ENCODE measurements around the gene ADGRV1. TPM values are rescaled to one million over a fixed set of nuclear protein-coding genes. Genes with fewer than 3 reads are reported as not detected.

Gene ADGRV1
- total and polyA plus RNA-seq, 2 donors, result 2.2 to 5.1 TPM

DNA sequence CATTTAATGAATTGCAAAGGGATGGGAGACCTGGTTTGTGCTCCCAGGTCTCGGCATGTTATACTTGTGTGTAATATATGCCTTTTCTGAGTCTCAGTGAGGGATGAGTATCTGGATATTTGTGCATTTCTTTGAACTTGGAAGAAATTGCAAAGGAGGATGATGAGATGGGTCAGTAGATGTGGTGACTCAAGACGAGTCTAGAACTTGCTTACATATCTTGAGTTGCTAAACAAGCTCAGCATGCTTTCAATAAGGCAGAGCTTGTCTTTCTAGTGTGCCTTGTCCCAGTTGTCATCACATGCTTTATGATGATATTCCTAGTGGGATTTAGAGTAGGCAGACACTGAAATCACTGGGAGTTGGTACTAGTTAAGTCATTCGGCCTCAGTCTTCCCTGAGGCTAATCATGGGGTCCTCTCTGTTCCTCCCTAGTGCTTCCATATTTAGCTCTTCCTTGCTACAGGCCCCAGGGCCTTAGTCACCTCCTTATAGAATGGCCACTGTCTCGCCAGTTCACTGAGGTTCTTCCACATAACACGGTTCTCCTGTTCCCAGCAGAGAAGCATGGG is 602.2 kb downstream of the ADGRV1 start:
- Histone ChIP-seq H3K4me3 (ENCODE audit: low read length in 2 of 2) (no peak overlapping the region), H3K36me3 (ENCODE audit: control insufficient read depth in 2 of 2, insufficient read depth in 2 of 2, low read length in 1 of 2) (no peaks in the 10 kb centered on the region), H3K9me3 (ENCODE audit: control insufficient read depth in 2 of 2, insufficient read depth in 1 of 2, low read length in 1 of 2) (no peaks in the 10 kb centered on the region), H3K4me1 (ENCODE audit: control insufficient read depth in 2 of 2, insufficient read depth in 2 of 2, low read length in 2 of 2) (peaks cover 0 to 8% of the 10 kb centered on the region in 2 donors), H3K27ac (ENCODE audit: low read depth in 1 of 2, low read length in 1 of 2) (no peak overlapping the region), H3K27me3 (ENCODE audit: control insufficient read depth in 2 of 2, insufficient read depth in 1 of 2, low read length in 1 of 2) (no peaks in the 10 kb centered on the region)
- 99% methylated on average over 5 of the region's 5 CpGs for whole genome bisulfite sequencing
- no peak for DNase-seq (ENCODE audit: low read depth in 6 of 9, low spot score in 9 of 9)

DNA sequence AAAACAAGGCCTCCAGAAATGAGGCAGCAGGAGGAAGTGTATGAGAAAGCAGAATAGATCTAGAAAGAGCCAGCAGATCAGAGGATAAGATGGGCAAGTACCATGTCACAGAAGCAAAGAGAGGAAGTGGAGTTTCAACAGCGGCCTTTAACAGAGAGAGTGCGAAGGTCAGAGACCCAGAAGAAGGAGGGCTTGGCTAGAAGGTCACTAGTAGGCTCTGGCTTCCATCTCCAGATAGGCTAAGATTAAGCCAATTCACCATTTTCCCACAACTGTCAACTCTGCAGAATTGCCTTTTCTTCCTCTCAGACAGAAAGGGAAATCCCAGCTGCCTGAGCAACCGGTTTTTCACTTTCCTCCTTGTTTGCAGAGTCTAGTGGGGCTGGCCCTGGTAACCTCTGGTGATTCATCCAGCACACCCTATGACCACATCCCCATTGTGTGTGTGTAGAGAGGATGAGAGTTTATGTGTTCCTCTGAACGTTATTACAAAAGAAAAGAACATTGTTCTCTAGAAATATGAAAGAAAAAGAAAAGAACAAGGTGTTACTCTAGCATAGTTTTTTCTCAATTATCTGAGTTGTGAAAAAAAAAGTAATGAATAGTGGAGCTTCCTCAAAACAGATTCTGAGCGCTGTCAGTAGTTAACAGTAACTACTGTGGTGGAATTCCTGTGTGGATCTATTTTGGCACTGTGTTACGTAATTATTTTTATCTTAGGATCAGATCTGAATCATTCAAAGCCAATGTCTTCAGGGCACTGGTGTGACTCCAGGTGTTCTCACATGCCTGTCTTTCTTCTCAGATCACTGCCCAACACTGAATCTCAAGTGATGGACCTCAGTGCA is 604.2 kb downstream of the ADGRV1 start:
- DNase-seq (ENCODE audit: low read depth in 6 of 9, low spot score in 9 of 9), result peak in 8 of 9 donors; percentile 0 to 57 (median 17)
- Histone ChIP-seq H3K9me3 (ENCODE audit: control insufficient read depth in 2 of 2, insufficient read depth in 1 of 2, low read length in 1 of 2) (no peaks in the 10 kb centered on the region), H3K27me3 (ENCODE audit: control insufficient read depth in 2 of 2, insufficient read depth in 1 of 2, low read length in 1 of 2) (no peaks in the 10 kb centered on the region), H3K27ac (ENCODE audit: low read depth in 1 of 2, low read length in 1 of 2) (peak overlapping the region; percentile 31 to 32), H3K4me1 (ENCODE audit: control insufficient read depth in 2 of 2, insufficient read depth in 2 of 2, low read length in 2 of 2) (peaks cover 0 to 8% of the 10 kb centered on the region in 2 donors), H3K4me3 (ENCODE audit: low read length in 2 of 2) (no peak overlapping the region), H3K36me3 (ENCODE audit: control insufficient read depth in 2 of 2, insufficient read depth in 2 of 2, low read length in 1 of 2) (no peaks in the 10 kb centered on the region)
- WGBS, result 57% methylated on average over 6 of the region's 6 CpGs

DNA sequence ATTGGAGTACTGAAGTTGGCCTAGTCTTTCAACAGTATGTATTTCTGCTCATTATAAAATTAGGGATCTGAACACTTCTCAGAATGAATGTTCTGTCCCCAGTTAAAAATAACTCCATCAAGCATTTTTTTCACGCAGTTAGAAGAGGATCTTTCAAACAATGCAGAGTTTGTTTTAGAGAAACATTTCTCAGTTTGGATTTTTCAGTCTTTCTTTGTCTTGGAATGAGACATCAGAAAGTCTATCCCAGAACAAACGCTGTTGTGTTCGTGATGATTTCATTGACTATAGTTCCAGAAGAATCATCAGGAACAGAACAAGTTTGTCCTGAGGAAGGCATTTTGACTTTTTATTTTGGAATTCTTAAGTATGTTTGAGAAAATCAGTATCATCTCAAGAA is 605.8 kb downstream of the ADGRV1 start:
- H3K27ac ChIP-seq (ENCODE audit: low read depth in 1 of 2, low read length in 1 of 2), result no peak overlapping the region
- no peak for DNase-seq (ENCODE audit: low read depth in 6 of 9, low spot score in 9 of 9)
- no peaks in the 10 kb centered on the region for H3K36me3 ChIP-seq (ENCODE audit: control insufficient read depth in 2 of 2, insufficient read depth in 2 of 2, low read length in 1 of 2)
- no peak overlapping the region for H3K4me3 ChIP-seq (ENCODE audit: low read length in 2 of 2)
- 98% methylated on average over 3 of the region's 3 CpGs for WGBS
- H3K4me1 ChIP-seq (ENCODE audit: control insufficient read depth in 2 of 2, insufficient read depth in 2 of 2, low read length in 2 of 2), result peaks cover 0 to 8% of the 10 kb centered on the region in 2 donors
- no peaks in the 10 kb centered on the region for H3K27me3 ChIP-seq (ENCODE audit: control insufficient read depth in 2 of 2, insufficient read depth in 1 of 2, low read length in 1 of 2)
- no peaks in the 10 kb centered on the region for H3K9me3 ChIP-seq (ENCODE audit: control insufficient read depth in 2 of 2, insufficient read depth in 1 of 2, low read length in 1 of 2)

DNA sequence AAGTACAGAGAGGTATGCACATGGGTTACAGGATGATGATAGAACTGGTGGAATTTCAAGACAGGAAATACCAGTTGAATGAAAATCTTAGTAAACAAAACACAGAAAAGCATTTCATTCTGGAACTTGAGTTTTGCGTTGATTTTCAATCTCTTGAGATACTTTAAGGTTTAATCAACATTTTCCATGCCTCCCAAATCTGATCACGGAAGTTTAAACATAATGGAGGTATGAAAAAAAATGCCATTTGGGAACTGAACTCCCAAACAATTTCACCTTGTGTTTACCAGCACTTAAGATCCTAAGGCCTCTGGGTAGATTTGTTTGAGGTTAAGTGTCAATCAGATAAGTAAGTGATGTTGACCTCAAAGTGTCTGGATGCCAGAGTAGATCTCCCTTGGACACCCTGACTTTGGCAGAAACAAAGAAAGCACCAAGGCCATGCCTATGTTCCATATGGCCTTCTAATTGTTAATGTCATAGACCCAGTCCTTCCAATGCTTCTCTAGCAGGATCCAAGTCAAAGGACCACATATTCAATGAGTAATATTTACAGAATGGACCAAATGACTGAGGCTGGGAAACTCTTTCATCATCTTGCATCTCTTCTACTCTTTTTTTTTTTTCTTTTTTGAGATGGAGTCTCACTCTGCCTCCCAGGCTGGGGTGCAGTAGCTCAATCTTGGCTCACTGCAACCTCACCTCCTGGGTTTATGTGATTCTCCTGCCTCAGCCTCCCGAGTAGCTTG is 607.6 kb downstream of the ADGRV1 start:
- Histone ChIP-seq H3K4me3 (ENCODE audit: low read length in 2 of 2) (no peak overlapping the region), H3K4me1 (ENCODE audit: control insufficient read depth in 2 of 2, insufficient read depth in 2 of 2, low read length in 2 of 2) (peaks cover 0 to 8% of the 10 kb centered on the region in 2 donors), H3K36me3 (ENCODE audit: control insufficient read depth in 2 of 2, insufficient read depth in 2 of 2, low read length in 1 of 2) (no peaks in the 10 kb centered on the region), H3K27ac (ENCODE audit: low read depth in 1 of 2, low read length in 1 of 2) (no peak overlapping the region), H3K27me3 (ENCODE audit: control insufficient read depth in 2 of 2, insufficient read depth in 1 of 2, low read length in 1 of 2) (no peaks in the 10 kb centered on the region), H3K9me3 (ENCODE audit: control insufficient read depth in 2 of 2, insufficient read depth in 1 of 2, low read length in 1 of 2) (no peaks in the 10 kb centered on the region)
- DNase-seq (ENCODE audit: low read depth in 6 of 9, low spot score in 9 of 9), result no peak
- WGBS, result 96% methylated on average over 3 of the region's 3 CpGs

DNA sequence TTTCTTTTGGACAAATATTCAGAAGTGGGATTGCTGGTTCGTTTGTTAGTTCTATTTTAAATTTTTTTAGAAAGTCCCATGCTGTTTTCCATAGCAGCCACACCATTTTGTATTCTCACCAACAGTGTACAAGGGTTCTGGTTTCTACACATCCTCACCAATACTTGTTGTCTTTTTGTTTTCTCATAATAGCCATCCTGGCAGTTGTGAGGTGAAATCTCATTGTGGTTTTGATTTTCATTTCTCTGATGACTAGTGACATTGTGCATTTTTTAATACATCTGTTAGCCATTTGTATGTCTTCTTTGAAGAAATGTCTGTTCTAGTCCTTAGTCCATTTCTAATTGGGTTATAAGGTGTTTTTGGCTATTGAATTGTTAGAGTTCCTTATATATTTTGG is 610.3 kb downstream of the ADGRV1 start:
- Histone ChIP-seq H3K27ac (ENCODE audit: low read depth in 1 of 2, low read length in 1 of 2) (no peak overlapping the region), H3K4me3 (ENCODE audit: low read length in 2 of 2) (no peak overlapping the region), H3K9me3 (ENCODE audit: control insufficient read depth in 2 of 2, insufficient read depth in 1 of 2, low read length in 1 of 2) (no peaks in the 10 kb centered on the region), H3K27me3 (ENCODE audit: control insufficient read depth in 2 of 2, insufficient read depth in 1 of 2, low read length in 1 of 2) (no peaks in the 10 kb centered on the region), H3K4me1 (ENCODE audit: control insufficient read depth in 2 of 2, insufficient read depth in 2 of 2, low read length in 2 of 2) (no peaks in the 10 kb centered on the region), H3K36me3 (ENCODE audit: control insufficient read depth in 2 of 2, insufficient read depth in 2 of 2, low read length in 1 of 2) (no peaks in the 10 kb centered on the region)
- no peak for DNase-seq (ENCODE audit: low read depth in 6 of 9, low spot score in 9 of 9)
- WGBS, result 88% methylated on average over 1 of the region's 1 CpG

DNA sequence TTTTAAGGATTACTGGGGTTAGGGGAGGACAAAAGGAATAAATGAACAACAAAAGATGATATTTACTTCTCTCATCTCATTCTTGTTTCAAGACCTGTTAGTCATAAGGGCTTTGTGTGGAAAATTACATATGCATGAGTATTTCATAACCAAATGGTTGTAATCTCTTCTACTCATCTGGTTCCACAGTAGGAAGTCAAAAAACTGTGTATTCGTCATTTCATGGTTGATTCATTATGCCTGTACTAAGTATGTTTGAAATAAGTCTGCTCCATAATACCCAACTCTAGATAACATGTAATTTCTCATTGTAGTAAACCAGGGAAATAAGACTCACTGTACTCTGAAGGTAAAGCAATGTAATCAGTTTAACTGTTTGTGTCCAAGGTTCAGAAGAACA is 611.7 kb downstream of the ADGRV1 start:
- DNase-seq (ENCODE audit: low read depth in 6 of 9, low spot score in 9 of 9), result no peak
- Histone ChIP-seq H3K27ac (ENCODE audit: low read depth in 1 of 2, low read length in 1 of 2) (no peak overlapping the region), H3K27me3 (ENCODE audit: control insufficient read depth in 2 of 2, insufficient read depth in 1 of 2, low read length in 1 of 2) (no peaks in the 10 kb centered on the region), H3K4me1 (ENCODE audit: control insufficient read depth in 2 of 2, insufficient read depth in 2 of 2, low read length in 2 of 2) (no peaks in the 10 kb centered on the region), H3K9me3 (ENCODE audit: control insufficient read depth in 2 of 2, insufficient read depth in 1 of 2, low read length in 1 of 2) (no peaks in the 10 kb centered on the region), H3K36me3 (ENCODE audit: control insufficient read depth in 2 of 2, insufficient read depth in 2 of 2, low read length in 1 of 2) (no peaks in the 10 kb centered on the region), H3K4me3 (ENCODE audit: low read length in 2 of 2) (no peak overlapping the region)
- 0% methylated on average over 1 of the region's 1 CpG for WGBS

DNA sequence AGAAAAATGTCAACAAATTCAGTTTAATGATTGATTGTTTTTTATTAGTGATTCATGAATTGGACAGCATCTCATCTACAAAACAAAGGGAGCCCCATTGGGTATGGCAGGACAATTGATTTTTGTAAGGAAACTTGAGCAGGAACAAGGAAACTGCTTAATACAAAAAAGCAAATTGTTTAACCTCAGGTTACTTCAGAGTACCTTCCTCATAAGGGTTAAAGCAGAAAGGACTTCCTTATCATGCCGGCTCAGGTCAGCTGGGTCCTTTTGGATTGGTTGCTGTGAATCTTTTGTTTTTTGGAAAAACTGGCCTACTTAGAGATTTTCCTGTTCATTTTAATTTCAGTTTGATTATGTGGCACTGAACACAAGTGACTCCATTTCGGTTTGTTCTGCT is 612.7 kb downstream of the ADGRV1 start:
- Histone ChIP-seq H3K4me1 (ENCODE audit: control insufficient read depth in 2 of 2, insufficient read depth in 2 of 2, low read length in 2 of 2) (no peaks in the 10 kb centered on the region), H3K4me3 (ENCODE audit: low read length in 2 of 2) (no peak overlapping the region), H3K27me3 (ENCODE audit: control insufficient read depth in 2 of 2, insufficient read depth in 1 of 2, low read length in 1 of 2) (no peaks in the 10 kb centered on the region), H3K9me3 (ENCODE audit: control insufficient read depth in 2 of 2, insufficient read depth in 1 of 2, low read length in 1 of 2) (no peaks in the 10 kb centered on the region), H3K27ac (ENCODE audit: low read depth in 1 of 2, low read length in 1 of 2) (no peak overlapping the region), H3K36me3 (ENCODE audit: control insufficient read depth in 2 of 2, insufficient read depth in 2 of 2, low read length in 1 of 2) (no peaks in the 10 kb centered on the region)
- WGBS, result 92% methylated on average over 2 of the region's 2 CpGs
- no peak for DNase-seq (ENCODE audit: low read depth in 6 of 9, low spot score in 9 of 9)

DNA sequence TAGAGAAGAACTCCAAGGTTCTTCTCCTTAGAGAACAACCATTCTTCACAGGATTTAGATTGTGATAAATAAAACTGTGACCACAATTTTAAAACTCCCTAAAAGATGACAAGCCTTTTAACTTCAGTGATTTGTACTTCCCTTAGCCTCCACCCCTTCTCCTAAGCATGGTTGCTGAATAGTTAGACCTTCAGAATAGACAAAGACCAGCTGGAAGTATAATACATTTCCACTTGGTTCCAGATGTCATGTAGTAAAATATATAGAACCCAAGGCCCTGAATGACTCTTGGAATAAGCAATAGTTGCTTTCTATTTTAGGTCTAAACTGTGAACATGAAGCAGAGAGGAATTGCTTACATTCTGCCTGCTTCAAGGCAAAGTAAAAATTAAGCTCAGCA is 615.8 kb downstream of the ADGRV1 start:
- Histone ChIP-seq H3K9me3 (ENCODE audit: control insufficient read depth in 2 of 2, insufficient read depth in 1 of 2, low read length in 1 of 2) (no peaks in the 10 kb centered on the region), H3K4me3 (ENCODE audit: low read length in 2 of 2) (no peak overlapping the region), H3K4me1 (ENCODE audit: control insufficient read depth in 2 of 2, insufficient read depth in 2 of 2, low read length in 2 of 2) (no peaks in the 10 kb centered on the region), H3K36me3 (ENCODE audit: control insufficient read depth in 2 of 2, insufficient read depth in 2 of 2, low read length in 1 of 2) (no peaks in the 10 kb centered on the region), H3K27me3 (ENCODE audit: control insufficient read depth in 2 of 2, insufficient read depth in 1 of 2, low read length in 1 of 2) (no peaks in the 10 kb centered on the region), H3K27ac (ENCODE audit: low read depth in 1 of 2, low read length in 1 of 2) (no peak overlapping the region)
- no peak for DNase-seq (ENCODE audit: low read depth in 6 of 9, low spot score in 9 of 9)

DNA sequence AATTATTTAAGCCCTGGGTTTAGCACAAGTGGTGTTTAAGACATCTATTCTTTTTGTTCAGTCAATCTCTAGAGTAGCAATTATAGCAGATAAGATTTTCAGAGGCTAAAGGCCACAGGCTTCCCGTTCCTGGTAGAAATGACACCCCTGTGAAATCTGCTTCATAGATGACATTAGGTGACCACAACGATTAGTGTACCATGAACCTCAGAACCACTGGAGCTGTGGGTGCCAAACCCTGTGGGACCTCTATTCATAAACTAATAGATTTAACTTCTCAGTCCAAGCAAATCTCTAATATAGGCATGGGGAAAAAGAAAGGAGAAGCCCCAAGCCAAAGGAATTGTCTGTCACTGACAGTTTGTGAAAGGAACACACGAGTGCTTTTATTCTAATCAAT is 617.1 kb downstream of the ADGRV1 start:
- Histone ChIP-seq H3K27ac (ENCODE audit: low read depth in 1 of 2, low read length in 1 of 2) (no peak overlapping the region), H3K9me3 (ENCODE audit: control insufficient read depth in 2 of 2, insufficient read depth in 1 of 2, low read length in 1 of 2) (no peaks in the 10 kb centered on the region), H3K4me1 (ENCODE audit: control insufficient read depth in 2 of 2, insufficient read depth in 2 of 2, low read length in 2 of 2) (no peaks in the 10 kb centered on the region), H3K27me3 (ENCODE audit: control insufficient read depth in 2 of 2, insufficient read depth in 1 of 2, low read length in 1 of 2) (no peaks in the 10 kb centered on the region), H3K36me3 (ENCODE audit: control insufficient read depth in 2 of 2, insufficient read depth in 2 of 2, low read length in 1 of 2) (no peaks in the 10 kb centered on the region), H3K4me3 (ENCODE audit: low read length in 2 of 2) (no peak overlapping the region)
- 95% methylated on average over 3 of the region's 3 CpGs for WGBS
- DNase-seq (ENCODE audit: low read depth in 6 of 9, low spot score in 9 of 9), result no peak
